Measurements from ENCODE around the gene KIF6.
"Not testable (repeated sequence)": the region's sequence is repeated elsewhere in the genome, so short reads cannot be mapped to it uniquely, and the experiment has no call there.

Gene KIF6

GRCh38 chr6:39685489-39685826, 39.8 kb downstream of the KIF6 start:
- CTCF ChIA-PET = interaction anchor here (1.7 kb wide), 1 partner anchor 10 kb away, joined by 3 read pairs; no protein-coding TSS in a partner anchor
- POLR2A ChIA-PET = no interaction called here
- peak; percentile 11 for DNase-seq (ENCODE audit: extremely low spot score)
- no peak for TF ChIP-seq CTCF (IDR thresholded peaks at IDR 0.05; ENCODE audit: control extremely low read depth, extremely low read depth, low read depth, missing control alignments)

- CTCF ChIA-PET = interaction anchor here (1.7 to 2.0 kb wide), 2 partner anchors 9 to 10 kb away, joined by 3 to 4 read pairs; no protein-coding TSS in a partner anchor
- DNase-seq (ENCODE audit: extremely low spot score) = no peak
- POLR2A ChIA-PET = no interaction called here
- TF ChIP-seq CTCF (IDR thresholded peaks at IDR 0.05; ENCODE audit: control extremely low read depth, extremely low read depth, low read depth, missing control alignments) = no peak
Measured at GRCh38 chr6:39684790-39685488, 40.3 kb downstream of the KIF6 start.

GRCh38 chr6:39681674-39682121, 43.5 kb downstream of the KIF6 start:
- CTCF ChIA-PET = no interaction called here
- POLR2A ChIA-PET = no interaction called here
- no peak for TF ChIP-seq CTCF (IDR thresholded peaks at IDR 0.05; ENCODE audit: control extremely low read depth, extremely low read depth, low read depth, missing control alignments)
- no peak for DNase-seq (ENCODE audit: extremely low spot score)

GRCh38 chr6:39678914-39679313, 46.3 kb downstream of the KIF6 start:
- ChIA-PET CTCF (interaction anchor here (1.3 kb wide), 1 partner anchor 15 kb away, joined by 3 read pairs; no protein-coding TSS in a partner anchor), POLR2A (no interaction called here)
- no peak for TF ChIP-seq CTCF (IDR thresholded peaks at IDR 0.05; ENCODE audit: control extremely low read depth, extremely low read depth, low read depth, missing control alignments)
- DNase-seq (ENCODE audit: extremely low spot score) = no peak

GRCh38 chr6:39677318-39677717, 47.9 kb downstream of the KIF6 start:
- DNase-seq (ENCODE audit: extremely low spot score); CTCF ChIA-PET; POLR2A ChIA-PET: not testable (repeated sequence)

- ChIA-PET POLR2A (no interaction called here), CTCF (no interaction called here)
Measured at GRCh38 chr6:39670519-39670918, 54.7 kb downstream of the KIF6 start.

More at GRCh38 chr6:39670519-39670918, 54.7 kb downstream of the KIF6 start:
- no peak for DNase-seq (ENCODE audit: extremely low spot score)
- TF ChIP-seq CTCF (IDR thresholded peaks at IDR 0.05; ENCODE audit: control extremely low read depth, extremely low read depth, low read depth, missing control alignments) = no peak
